Fibroblast of skin of scalp (primary cell): ENCODE data around the gene NOC2L.
"Not testable (repeated sequence)": the region's sequence is repeated elsewhere in the genome, so short reads cannot be mapped to it uniquely, and the experiment has no call there.

Experiments
- DNase-seq: peaks from one replicate; pipeline ENCODE4 v3.0.0-alpha.2; 2013

Gene NOC2L

GRCh38 chr1:993379-993995 is 34.4 kb upstream of the NOC2L start:
- DNase-seq = no peak

GRCh38 chr1:992362-992761 is 33.3 kb upstream of the NOC2L start:
- no peak for DNase-seq

GRCh38 chr1:991895-992294 is 32.8 kb upstream of the NOC2L start:
- no peak for DNase-seq

- not testable (repeated sequence) for DNase-seq
Measured at GRCh38 chr1:991275-991674, 32.2 kb upstream of the NOC2L start.

DNA sequence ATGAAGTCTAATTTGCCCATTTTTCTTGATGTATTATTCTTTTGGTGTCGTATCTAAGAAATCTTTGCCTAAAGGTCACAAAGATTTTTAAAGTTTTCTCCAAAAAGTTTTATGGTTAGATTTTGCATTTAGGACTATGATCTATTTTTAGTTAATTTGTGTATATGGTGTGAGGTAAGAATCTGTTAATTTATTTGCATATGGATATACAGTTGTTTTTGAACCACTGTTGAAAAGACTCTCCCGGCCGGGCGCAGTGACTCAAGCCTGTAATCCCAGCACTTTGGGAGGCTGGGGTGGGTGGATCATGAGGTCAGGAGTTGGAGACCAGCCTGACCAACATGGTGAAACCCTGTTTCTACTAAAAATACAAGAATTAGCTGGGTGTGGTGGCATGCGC is 29.0 kb upstream of the NOC2L start:
- DNase-seq = not testable (repeated sequence)

DNA sequence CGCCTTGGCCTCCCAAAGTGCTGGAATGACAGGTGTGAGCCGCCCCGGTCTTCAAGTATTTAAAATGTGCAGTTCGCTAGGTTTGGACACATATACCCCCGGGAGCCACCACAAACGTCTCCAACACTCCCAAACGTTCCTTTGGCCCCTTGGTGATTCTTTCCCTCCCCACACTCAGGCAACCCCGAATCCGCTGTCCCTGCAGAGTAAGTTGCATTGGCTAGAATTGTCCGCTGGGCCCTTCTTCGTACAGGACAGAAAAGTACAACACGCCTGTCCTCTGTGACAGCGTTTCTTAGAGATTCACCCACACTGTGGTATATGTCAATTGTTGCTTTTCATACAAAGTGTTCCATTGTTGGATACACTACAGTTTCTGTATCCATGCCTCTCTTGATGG is 26.1 kb upstream of the NOC2L start:
- DNase-seq = no peak

DNA sequence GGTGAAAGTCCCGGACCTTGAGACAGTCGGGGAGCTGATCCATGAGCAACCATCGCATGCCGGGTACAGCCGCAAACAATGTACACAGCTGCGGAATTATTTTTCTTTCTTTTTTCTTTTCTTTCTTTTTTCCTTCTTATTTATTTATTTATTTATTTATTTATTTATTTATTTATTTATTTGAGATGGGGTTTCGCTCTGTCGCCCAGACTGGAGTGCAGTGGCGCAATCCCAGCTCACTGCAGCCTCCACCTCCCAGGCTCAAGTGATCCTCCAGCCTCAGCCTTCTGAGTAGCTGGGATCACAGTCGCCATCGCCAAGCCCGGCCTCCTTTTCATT is 25.4 kb upstream of the NOC2L start:
- DNase-seq = no peak

GRCh38 chr1:983798-984475 is 24.9 kb upstream of the NOC2L start:
- DNase-seq = peak; percentile 26

DNA sequence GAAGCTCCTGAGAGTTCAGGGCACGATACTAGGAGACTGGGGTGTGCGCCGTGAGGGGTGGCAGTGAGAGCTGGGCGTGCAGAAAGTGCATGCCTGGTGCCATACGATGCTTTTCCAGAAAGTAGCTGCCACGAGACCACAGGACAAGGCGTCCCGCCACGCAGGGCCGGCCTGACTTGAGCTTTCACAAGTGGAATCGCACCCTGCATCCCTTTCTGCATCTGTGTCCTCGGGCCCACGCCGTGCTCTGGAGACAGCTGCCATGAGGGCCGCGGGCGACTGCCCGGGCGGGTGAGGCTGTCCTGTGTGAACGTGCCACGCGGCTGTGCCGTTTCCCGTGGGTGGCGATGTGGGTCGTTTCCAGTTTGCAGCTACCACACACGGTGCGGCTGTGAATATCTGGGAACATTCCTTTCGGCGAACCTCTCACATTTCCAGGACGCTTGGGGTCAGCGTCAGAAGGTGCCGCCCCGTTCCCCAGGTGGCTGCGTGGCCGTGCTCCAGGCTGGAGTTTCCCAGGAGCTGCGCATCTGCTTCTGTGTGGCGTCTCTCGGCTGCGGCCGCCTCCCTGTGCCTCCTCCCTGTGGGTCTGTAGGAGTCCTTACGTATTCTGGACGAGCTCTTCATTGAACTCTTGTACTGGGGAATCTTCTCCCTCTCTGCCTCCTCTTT is 23.8 kb upstream of the NOC2L start:
- no peak for DNase-seq

DNA sequence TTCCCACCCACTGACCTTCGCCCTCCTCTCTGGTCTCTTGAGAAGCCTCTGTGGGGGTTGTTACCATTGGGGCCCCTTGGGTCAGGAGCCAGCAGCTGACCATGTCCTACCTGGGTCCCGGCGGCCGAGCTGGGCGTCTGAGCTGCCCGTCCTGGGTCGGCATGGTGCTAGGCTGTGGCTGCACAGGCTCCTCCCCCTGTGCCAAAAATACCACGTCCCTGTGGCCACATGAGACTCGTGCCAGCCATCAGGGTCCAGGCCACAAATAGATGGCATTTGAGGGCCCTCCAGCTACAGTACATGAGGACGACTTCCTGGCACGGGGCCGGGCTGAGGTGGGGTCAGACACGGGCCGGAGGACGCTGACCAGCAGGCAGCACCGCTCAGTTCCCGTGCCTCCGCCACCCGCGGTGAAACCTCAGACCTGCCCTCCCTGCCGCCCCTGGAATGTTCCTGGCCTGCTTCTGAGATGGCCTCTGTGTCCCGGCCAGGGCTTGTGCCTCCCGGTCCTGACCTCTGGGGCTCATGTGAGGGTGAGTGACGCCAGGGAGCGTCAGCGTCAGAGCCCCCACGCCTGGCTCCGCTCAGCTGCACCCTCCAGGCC is 23.0 kb upstream of the NOC2L start, which contains the start of gene PERM1:
Gene PERM1 (minus strand): TSS at position 139 of the 604 bp plus-strand sequence. CDS start 1,064 bp downstream, outside the sequence.
- no peak for DNase-seq

DNA sequence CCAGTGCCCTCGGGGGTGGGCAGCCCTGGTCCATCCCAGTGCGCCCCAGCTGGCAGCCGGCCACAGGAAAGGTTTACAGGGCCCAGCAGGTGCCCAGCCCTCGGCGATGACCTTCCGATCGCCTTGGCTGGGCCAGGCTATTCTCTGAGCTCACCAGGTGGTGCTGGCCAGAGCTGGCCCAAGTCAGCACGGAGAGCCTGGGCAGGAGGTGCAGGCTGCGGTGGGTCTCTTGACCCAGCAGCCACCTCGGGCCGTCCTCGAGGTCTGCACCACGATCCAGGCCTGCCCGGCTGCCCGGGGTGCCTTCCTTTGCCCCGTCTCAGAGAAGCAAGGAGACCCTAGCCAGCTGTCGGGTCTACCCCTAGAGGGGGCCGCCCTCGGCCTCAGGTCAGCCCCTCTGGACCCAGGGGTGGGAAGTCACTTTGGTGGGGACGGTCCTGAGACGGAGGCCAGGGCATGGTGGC is 22.5 kb upstream of the NOC2L start:
- DNase-seq = no peak

DNA sequence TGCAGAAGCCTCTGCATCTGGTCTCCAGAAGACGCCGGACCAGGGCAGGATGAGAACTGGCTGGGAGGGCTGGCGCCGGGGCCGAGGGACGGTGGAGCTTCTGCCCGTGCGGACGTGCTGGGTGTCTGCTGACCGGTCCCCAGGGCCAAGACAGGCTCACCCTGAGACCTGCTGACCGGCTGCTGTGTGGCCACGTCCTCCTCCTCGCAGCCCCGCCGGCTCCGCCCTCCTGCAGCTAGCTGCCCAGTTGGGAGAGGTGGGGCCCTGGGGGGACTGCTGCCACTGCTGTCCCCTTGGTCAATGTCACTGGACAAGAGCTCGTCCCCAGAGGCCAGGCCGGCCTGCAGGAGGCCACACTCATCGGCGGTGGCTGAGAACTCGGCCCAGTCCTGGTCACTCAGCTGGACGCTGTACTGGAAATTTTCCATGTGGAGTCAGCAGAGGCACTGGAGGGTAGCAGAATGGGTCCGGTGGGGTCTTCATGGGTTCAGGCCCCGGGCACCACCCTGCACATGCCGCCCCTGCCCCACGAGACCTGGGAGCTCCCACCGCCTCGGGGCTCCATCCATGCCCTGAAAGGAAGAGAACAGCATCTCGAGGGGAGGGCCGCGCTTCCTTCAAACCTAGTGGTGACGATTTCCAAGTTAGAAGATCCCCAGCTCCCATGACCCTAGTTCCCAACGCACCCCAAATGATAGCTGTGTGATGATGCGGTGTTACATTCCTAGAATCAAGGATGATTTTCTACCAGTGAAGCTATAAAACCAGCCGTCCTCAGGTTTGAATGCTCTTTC is 21.7 kb upstream of the NOC2L start:
- no peak for DNase-seq

DNA sequence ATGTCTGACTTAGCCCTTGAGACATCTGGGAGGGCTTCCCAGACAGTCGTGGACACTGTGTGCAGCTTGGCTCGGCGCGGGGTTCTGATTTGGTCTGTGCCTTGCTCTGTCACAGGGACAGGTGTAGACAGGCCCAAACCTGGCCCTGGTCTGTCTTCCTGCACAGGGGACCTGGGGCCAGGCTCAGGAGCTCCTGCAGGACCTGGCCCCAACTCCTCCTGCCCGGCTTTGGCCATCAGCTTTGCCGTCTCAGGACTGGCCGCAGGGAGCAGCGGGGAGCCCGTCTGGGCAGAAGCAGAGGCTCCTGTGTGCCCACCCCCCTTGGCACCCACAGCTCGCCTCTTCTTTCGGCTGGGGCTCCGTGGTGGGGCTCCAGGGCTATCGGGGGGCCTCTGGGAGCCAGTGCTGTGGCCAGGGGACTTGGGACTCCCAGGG is 21.1 kb upstream of the NOC2L start:
- DNase-seq = no peak

DNA sequence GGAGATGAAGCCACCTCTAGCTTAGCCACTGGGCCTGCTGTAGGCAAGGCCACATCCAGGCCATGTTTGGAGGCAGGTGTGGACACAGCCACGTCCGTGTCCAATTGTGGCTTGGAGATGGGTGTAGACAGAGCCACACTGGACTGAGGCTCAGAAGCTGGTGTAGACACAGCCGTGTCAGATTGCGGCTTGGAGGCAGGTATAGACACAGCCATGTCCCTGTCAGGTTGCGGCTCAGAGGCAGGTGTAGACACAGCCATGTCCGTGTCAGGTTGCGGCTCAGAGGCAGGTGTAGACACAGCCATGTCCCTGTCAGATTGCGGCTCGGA is 20.7 kb upstream of the NOC2L start:
- no peak for DNase-seq

DNA sequence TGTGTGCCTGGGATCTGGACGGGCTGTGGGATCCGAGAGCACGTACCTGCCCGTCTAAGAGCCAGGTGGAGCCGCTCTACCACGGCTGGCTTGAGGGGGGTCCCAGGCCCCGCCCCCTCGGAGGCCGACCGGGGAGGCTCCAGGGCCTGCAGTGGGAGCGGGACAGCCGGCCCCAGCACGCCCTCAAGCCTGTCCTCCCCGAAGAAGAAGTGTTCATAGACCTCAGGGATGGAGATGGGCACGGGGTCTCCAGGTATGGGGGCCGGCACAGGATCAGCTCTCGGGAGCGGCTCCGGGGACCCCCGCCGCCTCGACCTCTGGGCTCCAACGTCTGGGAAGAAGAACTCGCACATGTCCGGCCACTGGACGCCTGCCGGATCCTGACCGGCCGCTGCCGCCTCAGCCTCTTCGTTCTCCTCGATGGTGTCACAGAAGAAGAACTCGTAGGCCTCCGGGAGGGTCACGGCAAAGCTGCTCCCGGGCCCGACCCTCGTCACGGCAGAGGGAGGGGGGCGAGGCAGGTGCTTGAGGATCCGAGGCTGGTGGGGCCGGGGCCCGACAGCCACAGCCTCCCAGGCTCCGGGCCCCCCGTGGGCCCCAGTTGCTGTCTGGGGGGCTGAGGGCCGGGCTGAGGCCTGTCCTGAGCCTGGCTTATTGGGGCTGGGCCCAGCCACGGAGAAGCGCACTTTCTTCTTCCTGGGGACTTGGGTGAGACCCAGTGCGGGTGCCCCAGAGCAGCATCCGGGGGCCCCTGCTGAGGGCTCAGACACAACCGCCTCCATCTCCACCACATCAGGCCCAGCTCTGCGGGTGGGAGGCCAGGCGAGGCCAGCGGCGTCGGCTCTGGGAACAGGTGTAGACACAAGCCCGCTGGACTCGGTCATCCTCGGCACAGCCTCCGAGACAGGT is 20.0 kb upstream of the NOC2L start:
- DNase-seq = no peak

DNA sequence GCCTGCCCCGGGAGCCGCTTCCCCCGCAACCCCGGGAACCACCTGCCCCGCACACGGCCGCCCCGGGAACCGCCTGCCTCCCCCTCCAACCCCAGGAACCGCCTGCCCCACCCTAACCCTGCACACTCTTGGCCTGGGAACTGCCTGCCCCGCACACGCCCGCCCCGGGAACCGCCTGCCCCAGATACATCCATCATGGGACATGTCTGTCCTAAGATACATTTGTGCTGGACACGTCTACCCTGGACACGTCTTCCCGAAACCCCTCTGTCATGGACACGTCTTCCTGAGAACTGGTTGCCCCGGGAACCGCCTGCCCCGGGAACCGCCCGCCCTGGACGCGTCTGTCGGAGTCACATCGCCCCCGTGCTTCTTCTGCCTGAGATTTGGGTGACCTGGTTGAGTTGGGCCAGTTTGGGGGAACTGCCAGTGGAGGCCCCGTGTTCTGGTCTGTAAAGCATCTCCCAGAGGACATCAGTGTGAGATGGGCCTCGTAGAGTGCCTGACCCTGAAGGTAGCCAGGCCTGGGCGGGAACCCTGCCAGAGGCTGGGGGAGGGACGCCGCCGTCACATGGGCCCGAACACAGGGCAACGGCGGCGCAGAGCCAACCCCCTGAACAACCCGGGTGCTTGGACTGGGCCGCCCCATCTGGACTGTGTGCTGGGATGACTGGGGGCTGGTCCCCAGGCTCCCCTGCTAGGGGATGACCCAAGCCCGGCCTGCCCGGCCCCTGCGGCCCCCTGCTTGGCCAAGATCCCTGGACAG is 19.2 kb upstream of the NOC2L start:
- DNase-seq = no peak

DNA sequence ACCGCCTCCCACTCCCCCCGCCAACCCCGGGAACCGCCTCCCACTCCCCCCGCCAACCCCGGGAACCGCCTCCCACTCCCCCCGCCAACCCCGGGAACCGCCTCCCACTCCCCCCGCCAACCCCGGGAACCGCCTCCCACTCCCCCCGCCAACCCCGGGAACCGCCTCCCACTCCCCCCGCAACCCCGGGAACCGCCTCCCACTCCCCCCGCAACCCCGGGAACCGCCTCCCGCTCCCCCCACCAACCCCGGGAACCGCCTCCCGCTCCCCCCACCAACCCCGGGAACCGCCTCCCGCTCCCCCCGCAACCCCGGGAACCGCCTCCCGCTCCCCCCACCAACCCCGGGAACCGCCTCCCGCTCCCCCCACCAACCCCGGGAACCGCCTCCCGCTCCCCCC is 17.7 kb upstream of the NOC2L start:
- DNase-seq = not testable (repeated sequence)

DNA sequence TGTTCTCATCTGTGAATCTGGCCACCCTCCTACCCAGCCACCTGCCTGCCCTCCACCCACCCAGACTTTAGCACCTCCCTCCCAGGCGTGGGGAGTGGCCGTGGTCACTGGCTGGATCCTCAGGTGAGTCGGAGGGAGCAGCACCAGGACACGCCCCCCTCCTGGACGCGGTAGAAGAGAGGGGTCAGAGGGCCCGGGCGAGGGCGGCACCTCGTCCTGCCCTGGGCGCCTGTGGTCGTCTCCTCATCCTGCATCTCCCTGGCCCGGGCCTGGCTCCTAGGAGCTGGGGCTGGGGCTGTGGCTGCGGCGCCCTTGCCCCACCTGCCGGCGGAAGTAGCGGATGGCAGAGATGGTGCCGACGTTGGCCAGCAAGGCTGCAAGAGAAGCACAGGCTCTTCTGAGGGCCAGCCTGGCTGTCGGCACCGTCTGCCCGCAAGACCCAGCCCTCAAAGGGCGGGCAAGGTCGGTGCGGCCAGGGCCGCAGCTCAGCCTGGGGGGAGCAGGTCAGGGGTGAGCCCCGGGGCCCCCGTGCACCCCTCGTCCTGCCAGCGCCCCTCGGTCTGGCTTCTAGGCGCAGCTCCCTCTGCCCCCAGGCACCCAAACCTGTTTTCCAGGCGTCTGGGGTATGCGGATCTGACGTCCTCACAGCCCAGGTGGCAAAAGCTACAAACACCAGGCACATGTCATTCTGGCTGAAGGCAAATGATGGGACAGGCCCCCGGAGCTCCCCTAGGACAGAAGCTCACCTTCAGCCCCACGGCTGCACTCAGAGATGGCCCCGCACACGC is 17.0 kb upstream of the NOC2L start:
- DNase-seq = peak; percentile 52

DNA sequence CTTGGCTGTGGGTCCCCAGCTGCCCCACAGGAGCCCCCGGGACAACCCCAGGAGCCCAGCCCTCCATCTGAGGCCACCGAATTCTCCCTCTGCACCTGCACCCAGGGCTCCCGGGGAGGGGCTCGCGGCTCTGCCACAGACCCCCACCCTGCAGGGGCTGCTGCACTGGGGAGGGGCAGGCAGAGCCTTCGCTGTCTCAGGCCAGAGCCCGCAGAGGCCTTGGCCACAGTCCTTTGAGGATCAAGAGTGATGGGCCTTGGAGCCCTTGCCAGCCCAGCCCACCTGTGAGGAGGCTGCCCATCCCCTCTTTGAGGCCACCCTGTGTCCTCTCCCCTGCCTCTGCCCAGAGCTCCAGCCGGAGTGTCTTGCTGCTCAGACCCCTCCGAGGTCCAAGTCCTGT is 16.3 kb upstream of the NOC2L start:
- no peak for DNase-seq
